Endothelial cell of umbilical vein (primary cell): ENCODE measurements around the gene MED22. TPM values are rescaled to one million over a fixed set of nuclear protein-coding genes. Genes with fewer than 3 reads are reported as not detected.
"Not testable (repeated sequence)": the region's sequence is repeated elsewhere in the genome, so short reads cannot be mapped to it uniquely, and the experiment has no call there.

Experiments
- BruUV-seq: library from RNA; stranded (reverse); fragments of 400-500 nt; replicated peaks from 2 replicates; lab custom pipeline; 2021; lab: Mats Ljungman, UMichigan
- CTCF ChIA-PET: fragments of 300-600, 350-600 bp; sonication (Branson Sonifier 250); formaldehyde crosslinking; loops from one replicate; lab custom pipeline; 2021; ENCODE audit warnings: antibody characterized with exemption, inconsistent platforms; lab: Charles Lee
- POLR2A ChIA-PET: fragments of 300-600, 350-600 bp; sonication (Branson Sonifier 250); formaldehyde crosslinking; loops from one replicate; lab custom pipeline; 2021; ENCODE audit warnings: antibody characterized with exemption, inconsistent platforms; lab: Charles Lee
- DNase-seq: peaks from one replicate; pipeline ENCODE4 v3.0.0-alpha.2; 2011; ENCODE audit warnings: low read depth, low spot score
- FAIRE-seq: peaks from 2 replicates; lab custom pipeline; 2011; peaks lifted over from hg19 to GRCh38; lab: Jason Lieb, UNC
- H2AFZ ChIP-seq: 2 replicates; pipeline ENCODE4 v1.6.0; 2012; ENCODE audit warnings: low read depth, low read length, control low read depth, inconsistent platforms
- H3K27ac ChIP-seq: 2 replicates; pipeline ENCODE4 v1.5.1; 2011; ENCODE audit warnings: low read depth, mild to moderate bottlenecking, control low read depth, low read length, moderate library complexity; ENCODE audit not compliant: insufficient read depth
- H3K27me3 ChIP-seq, 2 experiments: 2 replicates each; pipeline versions ENCODE4 v1.6.0 to v1.6.1; 2011; ENCODE audit warnings: low read length in 2 of 2, mixed read lengths in 1 of 2; ENCODE audit not compliant: control insufficient read depth in 2 of 2, insufficient read depth in 2 of 2
- H3K36me3 ChIP-seq, 2 experiments: 2 replicates in 1 of 2; 3 replicates in 1 of 2; pipeline ENCODE4 v1.5.1; 2011; ENCODE audit warnings: low read length in 2 of 2, mild to moderate bottlenecking in 1 of 2, moderate library complexity in 1 of 2; ENCODE audit not compliant: control insufficient read depth in 2 of 2, insufficient read depth in 2 of 2; ENCODE audit errors: extremely low read depth in 1 of 2
- H3K4me1 ChIP-seq: 3 replicates; pipeline ENCODE4 v1.5.1; 2011; ENCODE audit warnings: mild to moderate bottlenecking, low read length; ENCODE audit not compliant: control insufficient read depth, insufficient read depth; ENCODE audit errors: extremely low read depth
- H3K4me2 ChIP-seq: 2 replicates; pipeline ENCODE4 v1.6.1; 2011; ENCODE audit warnings: low read length, control low read depth, mixed read lengths; ENCODE audit not compliant: insufficient read depth
- H3K4me3 ChIP-seq, 3 experiments: fragments of 200-600 bp in 1 of 3; sonication (generic), shearing (Covaris generic) in 1 of 3; replicated peaks in 1 of 3; 2 replicates each; pipeline ENCODE4 v1.5.1; 2011 to 2016; ENCODE audit warnings: control low read depth in 3 of 3, low read length in 3 of 3, mild to moderate bottlenecking in 2 of 3, inconsistent platforms in 1 of 3, low read depth in 1 of 3, moderate library complexity in 1 of 3; ENCODE audit not compliant: insufficient read depth in 1 of 3
- H3K79me2 ChIP-seq: 2 replicates; pipeline ENCODE4 v1.6.0; 2012; ENCODE audit warnings: low read length, inconsistent platforms; ENCODE audit not compliant: control insufficient read depth, insufficient read depth
- H3K9ac ChIP-seq: replicated peaks from 2 replicates; pipeline ENCODE3; 2011; ENCODE audit warnings: low read length, control low read depth; ENCODE audit not compliant: insufficient read depth; ENCODE audit errors: extremely low read depth
- H3K9me1 ChIP-seq: replicated peaks from 3 replicates; pipeline ENCODE4 v1.6.0; 2011; ENCODE audit warnings: mild to moderate bottlenecking, low read length; ENCODE audit not compliant: control insufficient read depth, insufficient read depth; ENCODE audit errors: extremely low read depth
- H3K9me3 ChIP-seq: replicated peaks from 2 replicates; pipeline ENCODE4 v1.5.1; 2012; ENCODE audit warnings: low read length, inconsistent platforms; ENCODE audit not compliant: control insufficient read depth, insufficient read depth
- H4K20me1 ChIP-seq: replicated peaks from 2 replicates; pipeline ENCODE3; 2011; ENCODE audit warnings: mild to moderate bottlenecking, low read length; ENCODE audit not compliant: control insufficient read depth, insufficient read depth; ENCODE audit errors: extremely low read depth
- CTCF ChIP-seq, 2 donors: IDR thresholded peaks; 1 replicate in 1 of 2; 2 replicates in 1 of 2; pipeline ENCODE4 v1.5.1; 2011; ENCODE audit warnings: low read length in 2 of 2, mild to moderate bottlenecking in 2 of 2, moderate library complexity in 2 of 2, control low read depth in 1 of 2, inconsistent platforms in 1 of 2, low read depth in 1 of 2; ENCODE audit not compliant: insufficient read depth in 1 of 2; ENCODE audit errors: extremely low read depth in 1 of 2
- POLR2AphosphoS5 ChIP-seq: IDR thresholded peaks from 2 replicates; pipeline ENCODE4 v1.6.1; 2012; ENCODE audit warnings: low read depth, mild to moderate bottlenecking, control low read depth, low read length, moderate library complexity; ENCODE audit not compliant: insufficient read depth
- dilution Hi-C: fragments of 300-500 bp; cut with MboI; formaldehyde crosslinking; loops from one replicate; pipeline ENCODE4 v1.15.0; 2019; ENCODE audit warnings: low sequenced_read_pairs; ENCODE audit not compliant: extremely low pct_ligation_motif_present
- intact Hi-C: fragments of 100-400 bp; cut with micrococcal nuclease; formaldehyde crosslinking; loops from one replicate; pipeline ENCODE4 v1.10.0; 2022
- polyA plus RNA-seq, 4 experiments: library from polyadenylated mRNA; depleted of rRNA in 3 of 4; stranded (reverse) in 3 of 4; unstranded in 1 of 4; fragments of >200 nt; gene quantifications; 2 replicates each; pipeline versions ENCODE4 v1.2.1 to v1.2.3, GENCODE V29; 2011 to 2012; ENCODE audit warnings: missing spikeins in 1 of 4
- total RNA-seq: library from RNA; stranded (reverse); gene quantifications from 2 replicates; pipeline ENCODE4 v1.2.3, GENCODE V29; 2021

Gene MED22
- total and polyA plus RNA-seq, 2 donors (not counting 3 experiments of a cell fraction or from before 2014, with no cell fraction given): 25.7 to 27.4 TPM

- FAIRE-seq: peak; percentile 8
- peaks cover 11 to 38% of the 10 kb centered on the region in 2 experiments for H3K36me3 ChIP-seq
- H3K27ac ChIP-seq, DNase-seq, H3K9me3 ChIP-seq, dilution Hi-C loops, H3K9me1 ChIP-seq, BruUV-seq, H3K4me3 ChIP-seq, POLR2A ChIA-PET, H3K4me2 ChIP-seq, H3K4me1 ChIP-seq, H2AFZ ChIP-seq, H3K9ac ChIP-seq, H3K79me2 ChIP-seq, H3K27me3 ChIP-seq, H4K20me1 ChIP-seq: not testable (repeated sequence)
- intact Hi-C loops: loop anchor here (1.0 to 2.0 kb wide), 2 partner anchors 91 to 144 kb away; no protein-coding TSS in a partner anchor
- CTCF ChIA-PET: interaction anchor here (0.8 to 5.6 kb wide), 21 partner anchors 9 to 169 kb away, joined by 3 to 128 read pairs (median 4); partner anchors contain the start of genes MED22 and RPL7A
- TF ChIP-seq CTCF (IDR thresholded peaks at IDR 0.05; ENCODE audit: extremely low read depth in 1 of 2, insufficient read depth in 1 of 2, low read depth in 1 of 2, low read length in 2 of 2) (peak; percentile 13 to 53), POLR2AphosphoS5 (peak; percentile 39)
These were observed 18.4 kb downstream of the MED22 start for GRCh38 chr9:133329306-133330156.
